PFSK-1 (cell line): ENCODE measurements around the gene SQSTM1. TPM values are rescaled to one million over a fixed set of nuclear protein-coding genes. Genes with fewer than 3 reads are reported as not detected.

ENCODE experiments used
- FOXP2 ChIP-seq: optimal IDR thresholded peaks from 2 replicates; pipeline ENCODE3; 2011; ENCODE audit warnings: borderline replicate concordance, control low read depth, inconsistent platforms; ENCODE audit not compliant: insufficient read depth; ENCODE audit errors: extremely low read length, extremely low read depth
- POLR2AphosphoS5 ChIP-seq: IDR thresholded peaks from 2 replicates; pipeline ENCODE4 v1.6.1; 2012; ENCODE audit warnings: low read depth, mild to moderate bottlenecking, control low read depth, low read length, moderate library complexity
- SIN3A ChIP-seq: IDR thresholded peaks from 2 replicates; pipeline ENCODE4 v1.6.1; 2012; ENCODE audit warnings: mild to moderate bottlenecking, low read length, moderate library complexity, borderline replicate concordance; ENCODE audit not compliant: insufficient read depth
- TAF1 ChIP-seq: IDR thresholded peaks from 2 replicates; pipeline ENCODE4 v1.6.1; 2012; ENCODE audit warnings: low read length, control low read depth, borderline replicate concordance; ENCODE audit not compliant: insufficient read depth
- polyA plus RNA-seq: library from polyadenylated mRNA; unstranded; fragments of >200 nt; gene quantifications from one replicate; pipeline ENCODE4 v1.2.1, GENCODE V29; 2012; ENCODE audit warnings: low read depth, missing spikeins; ENCODE audit not compliant: insufficient read length
- TF ChIP-seq, protein P1 (sequence below), 2 experiments: IDR thresholded peaks; 2 replicates each; pipeline versions ENCODE4 v1.6.1 to v1.8.0; 2011 to 2012; ENCODE audit warnings: low read depth in 2 of 2, low read length in 2 of 2, control low read depth in 1 of 2, inconsistent platforms in 1 of 2, mild to moderate bottlenecking in 1 of 2, moderate library complexity in 1 of 2; ENCODE audit not compliant: insufficient read depth in 1 of 2

Gene SQSTM1
- polyA plus RNA-seq: 734 TPM

DNA sequence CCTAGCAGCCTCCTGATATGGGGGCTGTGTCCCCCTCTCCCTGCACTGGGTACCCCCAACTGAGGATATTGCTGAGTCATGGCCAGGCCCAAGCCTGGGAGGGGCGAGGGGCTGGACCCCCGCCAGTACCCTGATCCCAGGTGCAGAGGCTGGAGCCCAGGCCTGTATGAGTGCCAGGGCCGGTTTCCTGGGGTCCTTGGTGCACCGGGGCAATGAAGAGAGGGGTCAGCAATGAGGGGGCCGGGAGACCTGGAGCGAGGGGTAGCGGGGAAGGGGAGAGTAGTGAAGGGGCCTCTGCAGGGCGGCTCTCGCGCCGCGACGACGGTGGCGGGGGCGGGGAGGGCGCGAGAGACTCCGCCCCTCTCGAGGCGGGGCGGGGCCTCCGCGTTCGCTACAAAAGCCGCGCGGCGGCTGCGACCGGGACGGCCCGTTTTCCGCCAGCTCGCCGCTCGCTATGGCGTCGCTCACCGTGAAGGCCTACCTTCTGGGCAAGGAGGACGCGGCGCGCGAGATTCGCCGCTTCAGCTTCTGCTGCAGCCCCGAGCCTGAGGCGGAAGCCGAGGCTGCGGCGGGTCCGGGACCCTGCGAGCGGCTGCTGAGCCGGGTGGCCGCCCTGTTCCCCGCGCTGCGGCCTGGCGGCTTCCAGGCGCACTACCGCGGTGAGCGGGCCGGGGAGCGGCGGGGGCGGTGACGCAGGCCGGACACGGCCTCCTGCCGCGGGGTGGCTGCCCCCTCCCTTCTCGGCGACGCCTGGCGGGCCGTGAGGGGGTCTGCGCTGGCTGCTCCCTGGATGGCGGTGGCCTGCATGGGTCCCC lies at the start of gene SQSTM1:
Gene SQSTM1 (plus strand): TSS at position 423 of the 815 bp plus-strand sequence. CDS start 32 bp downstream, at position 455.
- no peak for TF ChIP-seq SIN3A
- TF ChIP-seq, protein P1, sequence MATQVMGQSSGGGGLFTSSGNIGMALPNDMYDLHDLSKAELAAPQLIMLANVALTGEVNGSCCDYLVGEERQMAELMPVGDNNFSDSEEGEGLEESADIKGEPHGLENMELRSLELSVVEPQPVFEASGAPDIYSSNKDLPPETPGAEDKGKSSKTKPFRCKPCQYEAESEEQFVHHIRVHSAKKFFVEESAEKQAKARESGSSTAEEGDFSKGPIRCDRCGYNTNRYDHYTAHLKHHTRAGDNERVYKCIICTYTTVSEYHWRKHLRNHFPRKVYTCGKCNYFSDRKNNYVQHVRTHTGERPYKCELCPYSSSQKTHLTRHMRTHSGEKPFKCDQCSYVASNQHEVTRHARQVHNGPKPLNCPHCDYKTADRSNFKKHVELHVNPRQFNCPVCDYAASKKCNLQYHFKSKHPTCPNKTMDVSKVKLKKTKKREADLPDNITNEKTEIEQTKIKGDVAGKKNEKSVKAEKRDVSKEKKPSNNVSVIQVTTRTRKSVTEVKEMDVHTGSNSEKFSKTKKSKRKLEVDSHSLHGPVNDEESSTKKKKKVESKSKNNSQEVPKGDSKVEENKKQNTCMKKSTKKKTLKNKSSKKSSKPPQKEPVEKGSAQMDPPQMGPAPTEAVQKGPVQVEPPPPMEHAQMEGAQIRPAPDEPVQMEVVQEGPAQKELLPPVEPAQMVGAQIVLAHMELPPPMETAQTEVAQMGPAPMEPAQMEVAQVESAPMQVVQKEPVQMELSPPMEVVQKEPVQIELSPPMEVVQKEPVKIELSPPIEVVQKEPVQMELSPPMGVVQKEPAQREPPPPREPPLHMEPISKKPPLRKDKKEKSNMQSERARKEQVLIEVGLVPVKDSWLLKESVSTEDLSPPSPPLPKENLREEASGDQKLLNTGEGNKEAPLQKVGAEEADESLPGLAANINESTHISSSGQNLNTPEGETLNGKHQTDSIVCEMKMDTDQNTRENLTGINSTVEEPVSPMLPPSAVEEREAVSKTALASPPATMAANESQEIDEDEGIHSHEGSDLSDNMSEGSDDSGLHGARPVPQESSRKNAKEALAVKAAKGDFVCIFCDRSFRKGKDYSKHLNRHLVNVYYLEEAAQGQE (IDR thresholded peaks at IDR 0.05; ENCODE audit: insufficient read depth in 1 of 2, low read depth in 2 of 2, low read length in 2 of 2): peak in 1 of 2 experiments; percentile 34; a peak in 1 of 4 replicates
- TF ChIP-seq TAF1: peak; percentile 88; the same call in 1 of the 2 replicates
- peak; percentile 99 for TF ChIP-seq POLR2AphosphoS5
- no peak for TF ChIP-seq FOXP2

DNA sequence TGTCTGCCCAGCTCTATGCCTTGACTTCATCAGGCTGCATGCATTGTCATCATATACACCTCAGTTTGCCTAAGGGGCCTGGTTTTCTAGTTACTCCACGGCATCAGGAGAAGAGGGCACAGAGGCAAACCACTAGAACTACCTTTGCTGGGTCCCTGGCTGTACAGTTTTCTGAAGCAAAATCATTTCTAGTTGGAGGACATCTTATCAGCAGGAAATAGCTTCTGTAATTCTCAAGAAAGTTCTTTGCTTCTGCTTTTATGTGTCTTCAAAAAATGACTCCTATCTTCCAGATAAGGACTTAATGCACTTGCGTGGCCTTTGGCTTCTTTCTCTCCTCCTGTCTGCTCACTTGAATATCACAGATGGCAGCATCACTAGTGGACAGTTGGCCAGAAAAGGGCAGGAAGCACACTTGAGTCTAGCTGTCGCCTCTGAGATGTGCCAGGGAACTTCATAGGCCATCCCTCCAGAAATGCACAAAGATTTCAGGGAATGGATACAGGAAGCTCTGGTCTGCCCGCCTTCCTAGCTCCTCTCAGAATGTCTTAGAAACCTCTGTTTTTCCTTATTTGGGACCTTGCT lies 49.3 kb upstream of the SQSTM1 start:
- TF ChIP-seq FOXP2 (no peak), POLR2AphosphoS5 (no peak), SIN3A (no peak), TAF1 (no peak)
- TF ChIP-seq, protein P1 (IDR thresholded peaks at IDR 0.05; ENCODE audit: insufficient read depth in 1 of 2, low read depth in 2 of 2, low read length in 2 of 2): no peak

DNA sequence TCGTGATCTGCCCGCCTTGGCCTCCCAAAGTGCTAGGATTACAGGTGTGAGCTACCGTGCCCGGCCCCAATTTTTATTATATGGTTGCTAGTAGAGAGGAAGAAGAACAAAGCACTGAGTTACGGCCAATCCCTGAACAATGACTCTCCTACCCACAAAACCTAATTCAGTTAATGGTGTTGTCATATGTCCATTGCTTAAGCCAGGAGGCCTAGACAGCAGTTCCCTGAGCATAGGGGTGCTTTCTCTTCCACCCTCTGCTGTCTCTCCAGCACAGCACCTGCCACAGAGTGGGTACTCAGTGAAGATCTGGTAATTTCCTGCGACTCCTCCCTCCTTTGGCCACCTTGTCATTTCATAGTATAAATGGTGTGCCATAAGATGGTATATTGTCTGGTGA lies 48.4 kb upstream of the SQSTM1 start:
- no peak for TF ChIP-seq FOXP2
- TF ChIP-seq SIN3A: no peak
- no peak for TF ChIP-seq POLR2AphosphoS5
- TF ChIP-seq TAF1: no peak
- TF ChIP-seq, protein P1 (IDR thresholded peaks at IDR 0.05; ENCODE audit: insufficient read depth in 1 of 2, low read depth in 2 of 2, low read length in 2 of 2): no peak

DNA sequence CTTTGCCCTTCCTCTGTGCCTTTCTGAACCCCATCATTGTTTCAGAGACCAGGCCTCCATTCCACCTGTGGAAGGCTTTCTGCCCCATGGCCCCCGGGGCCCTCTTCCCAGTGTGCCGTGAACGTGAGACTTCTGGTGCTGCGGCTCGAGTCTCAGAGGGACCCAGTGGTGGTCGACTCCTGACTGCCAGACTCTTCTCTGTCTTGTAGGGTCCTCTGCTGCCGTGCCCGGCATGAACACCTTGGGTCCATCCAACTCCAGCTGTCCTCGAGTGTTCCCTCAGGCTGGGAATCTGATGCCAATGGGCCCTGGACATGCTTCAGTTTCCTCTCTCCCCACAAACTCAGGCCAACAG lies 47.0 kb upstream of the SQSTM1 start:
- TF ChIP-seq POLR2AphosphoS5: no peak

DNA sequence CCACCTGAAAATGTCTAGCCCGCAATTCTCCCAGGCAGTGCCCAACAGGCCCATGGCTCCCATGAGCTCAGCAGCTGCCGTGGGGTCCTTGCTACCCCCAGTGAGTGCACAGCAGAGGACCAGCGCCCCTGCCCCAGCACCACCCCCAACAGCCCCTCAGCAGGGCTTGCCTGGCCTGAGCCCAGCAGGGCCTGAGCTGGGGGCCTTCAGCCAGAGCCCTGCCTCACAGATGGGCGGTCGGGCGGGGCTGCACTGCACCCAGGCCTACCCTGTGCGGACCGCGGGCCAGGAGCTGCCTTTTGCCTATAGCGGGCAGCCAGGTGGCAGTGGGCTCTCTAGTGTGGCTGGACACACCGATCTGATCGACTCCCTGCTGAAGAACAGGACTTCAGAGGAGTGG lies 46.3 kb upstream of the SQSTM1 start:
- no peak for TF ChIP-seq SIN3A
- no peak for TF ChIP-seq POLR2AphosphoS5
- no peak for TF ChIP-seq TAF1
- TF ChIP-seq, protein P1 (IDR thresholded peaks at IDR 0.05; ENCODE audit: insufficient read depth in 1 of 2, low read depth in 2 of 2, low read length in 2 of 2): no peak
- TF ChIP-seq FOXP2: no peak
